DOHH2 (cell line): ENCODE data around the gene SV2B.

Experiments used
- H3F3A ChIP-seq: fragments of 200-600 bp; sonication (generic), shearing (Covaris generic); 2 replicates; pipeline ENCODE4 v1.6.0; 2016; ENCODE audit warnings: antibody characterized with exemption, mild to moderate bottlenecking; ENCODE audit not compliant: control insufficient read depth, insufficient read depth
- H3K27ac ChIP-seq: fragments of 200-600 bp; sonication (generic); 2 replicates; pipeline ENCODE4 v1.5.1; 2014; ENCODE audit warnings: low read depth, mild to moderate bottlenecking, low read length, moderate library complexity
- H3K27me3 ChIP-seq: fragments of 200-600 bp; sonication (generic); 2 replicates; pipeline ENCODE4 v1.6.1; 2014; ENCODE audit warnings: mild to moderate bottlenecking, low read length, mixed read lengths; ENCODE audit not compliant: control insufficient read depth
- H3K36me3 ChIP-seq: fragments of 200-600 bp; sonication (generic); 2 replicates; pipeline ENCODE4 v1.6.1; 2014; ENCODE audit warnings: mild to moderate bottlenecking, low read length, moderate library complexity, mixed read lengths; ENCODE audit not compliant: control insufficient read depth
- H3K4me1 ChIP-seq: fragments of 200-600 bp; sonication (generic); 2 replicates; pipeline ENCODE4 v1.6.1; 2014; ENCODE audit warnings: mild to moderate bottlenecking, low read length, mixed read lengths; ENCODE audit not compliant: control insufficient read depth
- H3K4me2 ChIP-seq: fragments of 200-600 bp; sonication (generic); 2 replicates; pipeline ENCODE4 v1.6.0; 2014; ENCODE audit warnings: mild to moderate bottlenecking, low read length, moderate library complexity
- H3K4me3 ChIP-seq: fragments of 200-600 bp; sonication (generic); 2 replicates; pipeline ENCODE4 v1.5.1; 2014; ENCODE audit warnings: mild to moderate bottlenecking, low read length, mixed read lengths
- H3K79me2 ChIP-seq: fragments of 200-600 bp; sonication (generic); 2 replicates; pipeline ENCODE4 v1.6.1; 2014; ENCODE audit warnings: mild to moderate bottlenecking, low read length, mixed read lengths; ENCODE audit not compliant: control insufficient read depth
- H3K9me2 ChIP-seq: fragments of 200-600 bp; sonication (generic); replicated peaks from 2 replicates; pipeline ENCODE4 v1.6.1; 2014; ENCODE audit warnings: mild to moderate bottlenecking, low read length, mixed read lengths; ENCODE audit not compliant: control insufficient read depth
- H3K9me3 ChIP-seq: fragments of 200-600 bp; sonication (generic); 2 replicates; pipeline ENCODE4 v1.6.1; 2014; ENCODE audit warnings: antibody characterized with exemption, low read length, mixed read lengths; ENCODE audit not compliant: control insufficient read depth, insufficient read depth
- H4K20me1 ChIP-seq: fragments of 200-600 bp; sonication (generic); 2 replicates; pipeline ENCODE4 v1.6.0; 2014; ENCODE audit warnings: low read depth, mild to moderate bottlenecking, antibody characterized with exemption, low read length, moderate library complexity; ENCODE audit not compliant: control insufficient read depth, insufficient read depth
- EZH2phosphoT487 ChIP-seq: fragments of 200-600 bp; sonication (generic); IDR thresholded peaks from 2 replicates; pipeline ENCODE4 v1.6.1; 2017; ENCODE audit warnings: borderline replicate concordance, mild to moderate bottlenecking, antibody characterized with exemption, low read length, moderate library complexity, mixed read lengths
- TF ChIP-seq, protein P1 (sequence below): fragments of 200-600 bp; sonication (generic); IDR thresholded peaks from one replicate; pipeline ENCODE4 v1.5.1; 2014; ENCODE audit warnings: antibody characterized with exemption, mild to moderate bottlenecking, low read depth, low read length; ENCODE audit not compliant: poor library complexity, severe bottlenecking

The SV2B gene

DNA sequence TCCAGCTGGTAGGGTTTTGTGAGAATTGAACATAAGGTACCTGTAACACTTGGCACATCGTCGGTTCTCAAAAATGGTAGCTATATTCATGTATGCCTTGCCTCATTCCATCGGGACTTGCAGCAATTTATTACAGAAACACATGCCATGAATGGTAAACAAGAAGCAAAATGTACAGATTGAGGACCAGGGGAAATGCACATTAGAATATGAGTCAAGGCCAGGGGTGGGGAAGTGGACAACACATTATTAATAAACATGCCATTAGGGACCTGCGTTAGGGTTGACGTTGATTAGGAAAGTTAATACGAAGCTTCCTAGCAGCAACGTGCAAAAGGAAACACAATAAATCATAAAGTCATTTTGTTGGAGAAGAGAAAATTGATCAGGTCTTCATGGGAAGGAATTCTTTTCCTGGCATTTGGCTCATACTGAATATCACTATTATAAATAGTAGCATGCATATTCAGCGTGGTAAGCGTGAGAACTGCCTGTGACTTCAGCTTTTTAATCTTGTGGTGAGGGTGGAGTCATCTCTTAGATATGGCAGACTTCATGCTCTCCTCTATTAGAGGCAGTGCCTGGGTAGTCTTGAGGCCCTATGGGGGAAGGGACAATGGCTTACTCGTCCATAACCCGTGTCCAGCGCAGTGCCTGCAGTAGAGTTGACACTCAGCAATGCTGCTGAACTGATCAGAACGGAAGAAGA lies 184.9 kb downstream of the SV2B start:
- Histone ChIP-seq H3K4me3 (no peak overlapping the region), H3F3A (no peaks in the 10 kb centered on the region), H3K4me1 (no peaks in the 10 kb centered on the region), H3K36me3 (no peaks in the 10 kb centered on the region), H3K9me3 (no peaks in the 10 kb centered on the region), H3K27me3 (no peaks in the 10 kb centered on the region; the same call in 1 of the 2 replicates), H3K79me2 (no peaks in the 10 kb centered on the region), H3K27ac (no peak overlapping the region), H3K4me2 (no peak overlapping the region), H3K9me2 (no peaks in the 10 kb centered on the region), H4K20me1 (no peaks in the 10 kb centered on the region)
- TF ChIP-seq, protein P1, sequence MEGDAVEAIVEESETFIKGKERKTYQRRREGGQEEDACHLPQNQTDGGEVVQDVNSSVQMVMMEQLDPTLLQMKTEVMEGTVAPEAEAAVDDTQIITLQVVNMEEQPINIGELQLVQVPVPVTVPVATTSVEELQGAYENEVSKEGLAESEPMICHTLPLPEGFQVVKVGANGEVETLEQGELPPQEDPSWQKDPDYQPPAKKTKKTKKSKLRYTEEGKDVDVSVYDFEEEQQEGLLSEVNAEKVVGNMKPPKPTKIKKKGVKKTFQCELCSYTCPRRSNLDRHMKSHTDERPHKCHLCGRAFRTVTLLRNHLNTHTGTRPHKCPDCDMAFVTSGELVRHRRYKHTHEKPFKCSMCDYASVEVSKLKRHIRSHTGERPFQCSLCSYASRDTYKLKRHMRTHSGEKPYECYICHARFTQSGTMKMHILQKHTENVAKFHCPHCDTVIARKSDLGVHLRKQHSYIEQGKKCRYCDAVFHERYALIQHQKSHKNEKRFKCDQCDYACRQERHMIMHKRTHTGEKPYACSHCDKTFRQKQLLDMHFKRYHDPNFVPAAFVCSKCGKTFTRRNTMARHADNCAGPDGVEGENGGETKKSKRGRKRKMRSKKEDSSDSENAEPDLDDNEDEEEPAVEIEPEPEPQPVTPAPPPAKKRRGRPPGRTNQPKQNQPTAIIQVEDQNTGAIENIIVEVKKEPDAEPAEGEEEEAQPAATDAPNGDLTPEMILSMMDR = no peak
- no peak for TF ChIP-seq EZH2phosphoT487

DNA sequence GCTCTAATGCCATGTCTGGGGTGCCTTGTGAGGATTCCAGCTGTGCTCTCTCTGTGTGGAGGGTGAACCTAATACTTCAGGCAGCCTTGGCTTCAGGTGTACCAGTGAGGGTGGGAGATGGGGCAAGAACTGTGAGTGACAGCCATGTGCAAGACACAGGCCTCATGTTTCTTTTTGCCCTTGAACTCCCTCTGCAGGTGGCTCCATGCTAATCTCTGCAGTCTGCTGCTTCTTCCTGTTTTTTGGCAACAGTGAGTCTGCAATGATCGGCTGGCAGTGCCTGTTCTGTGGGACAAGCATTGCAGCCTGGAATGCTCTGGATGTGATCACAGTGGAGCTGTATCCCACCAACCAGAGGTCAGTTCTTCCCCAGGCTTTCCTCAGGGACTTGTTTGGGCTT lies 189.3 kb downstream of the SV2B start:
- H3K9me3 ChIP-seq = no peaks in the 10 kb centered on the region
- no peak overlapping the region for H3K4me2 ChIP-seq
- H3K79me2 ChIP-seq = no peaks in the 10 kb centered on the region
- no peaks in the 10 kb centered on the region for H4K20me1 ChIP-seq
- H3K4me1 ChIP-seq = no peaks in the 10 kb centered on the region
- peaks cover 5% of the 10 kb centered on the region; the same call in 1 of the 2 replicates for H3K27me3 ChIP-seq
- no peaks in the 10 kb centered on the region for H3K9me2 ChIP-seq
- H3K27ac ChIP-seq = no peak overlapping the region
- no peaks in the 10 kb centered on the region for H3K36me3 ChIP-seq
- H3F3A ChIP-seq = no peaks in the 10 kb centered on the region
- no peak overlapping the region for H3K4me3 ChIP-seq
- TF ChIP-seq EZH2phosphoT487 = no peak
- TF ChIP-seq, protein P1 = no peak

- Histone ChIP-seq H4K20me1 (no peaks in the 10 kb centered on the region), H3K9me2 (no peaks in the 10 kb centered on the region), H3F3A (no peaks in the 10 kb centered on the region), H3K36me3 (no peaks in the 10 kb centered on the region), H3K4me2 (no peak overlapping the region), H3K4me1 (no peaks in the 10 kb centered on the region), H3K9me3 (no peaks in the 10 kb centered on the region), H3K4me3 (no peak overlapping the region), H3K27ac (no peak overlapping the region), H3K27me3 (peaks cover 5% of the 10 kb centered on the region; the same call in 1 of the 2 replicates), H3K79me2 (no peaks in the 10 kb centered on the region)
- TF ChIP-seq EZH2phosphoT487 = no peak
- TF ChIP-seq, protein P1 = no peak
Measured at GRCh38 chr15:91290553-91290952, 190.5 kb downstream of the SV2B start.
